GM19043 (cell line): Measurements from ENCODE around the gene ALMS1.
"Not testable (repeated sequence)": the region's sequence is repeated elsewhere in the genome, so short reads cannot be mapped to it uniquely, and the experiment has no call there.

Source experiments
- ATAC-seq: cut with Tn5 transposase; IDR thresholded peaks from one replicate; pipeline ENCODE4 v1.9.1; 2021; ENCODE audit warnings: low read depth; ENCODE audit not compliant: unreplicated experiment

ALMS1 gene

DNA sequence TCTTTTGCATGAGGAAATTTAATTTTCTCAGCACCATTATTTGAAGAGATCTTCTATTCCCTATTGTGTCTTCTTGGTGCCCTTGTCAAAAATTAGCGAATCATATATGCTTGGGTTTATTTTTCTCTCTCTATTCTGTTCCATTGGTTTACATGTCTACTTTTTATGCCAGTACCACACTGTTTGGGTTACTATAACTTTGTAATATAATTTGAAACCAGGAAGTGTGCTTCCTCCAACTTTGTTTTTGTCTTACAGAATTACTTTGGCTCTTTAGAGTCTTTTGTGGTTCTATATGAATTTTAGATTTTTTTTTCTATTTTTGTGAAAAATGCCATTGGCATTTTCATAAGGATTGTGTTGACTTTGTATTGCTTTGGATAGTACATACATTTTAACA lies 17.6 kb downstream of the ALMS1 start:
- no peak for ATAC-seq

DNA sequence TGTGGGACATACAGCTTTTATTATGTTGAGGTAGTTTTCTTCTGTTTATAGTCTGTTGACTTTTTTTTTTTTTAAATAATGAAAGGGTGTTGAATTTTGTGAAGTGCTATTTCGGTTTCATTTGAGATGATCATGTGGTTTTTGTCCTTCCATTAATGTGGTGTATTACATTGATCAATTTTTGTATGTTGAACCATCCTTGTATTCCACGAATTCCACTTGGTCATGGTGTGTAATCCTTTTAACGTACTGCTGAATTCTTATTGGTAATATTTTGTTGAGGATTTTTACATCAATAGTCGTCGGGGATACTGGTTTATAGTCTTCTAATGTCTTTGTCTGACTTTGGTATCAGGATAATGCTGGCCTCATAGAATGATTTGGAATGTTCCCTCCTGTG lies 18.8 kb downstream of the ALMS1 start:
- ATAC-seq: no peak

DNA sequence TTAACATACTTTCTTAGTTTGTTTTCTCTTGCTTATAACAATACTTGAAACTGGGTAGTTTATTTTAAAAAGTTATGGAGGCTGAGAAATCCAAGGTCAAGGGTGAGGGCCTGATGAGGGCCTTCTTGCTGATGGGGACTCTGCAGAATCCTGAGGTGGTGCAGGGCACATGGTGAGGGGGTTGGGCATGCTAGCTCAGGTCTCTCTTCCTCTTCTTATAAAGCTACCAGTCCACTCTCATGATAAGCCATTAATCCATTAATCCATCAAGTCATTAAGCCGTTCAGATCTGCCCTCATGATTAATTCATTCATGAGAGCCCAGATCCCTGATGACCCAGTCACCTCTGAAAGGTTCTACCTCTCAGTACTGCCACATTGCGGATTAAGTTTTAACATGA lies 21.4 kb downstream of the ALMS1 start:
- no peak for ATAC-seq

DNA sequence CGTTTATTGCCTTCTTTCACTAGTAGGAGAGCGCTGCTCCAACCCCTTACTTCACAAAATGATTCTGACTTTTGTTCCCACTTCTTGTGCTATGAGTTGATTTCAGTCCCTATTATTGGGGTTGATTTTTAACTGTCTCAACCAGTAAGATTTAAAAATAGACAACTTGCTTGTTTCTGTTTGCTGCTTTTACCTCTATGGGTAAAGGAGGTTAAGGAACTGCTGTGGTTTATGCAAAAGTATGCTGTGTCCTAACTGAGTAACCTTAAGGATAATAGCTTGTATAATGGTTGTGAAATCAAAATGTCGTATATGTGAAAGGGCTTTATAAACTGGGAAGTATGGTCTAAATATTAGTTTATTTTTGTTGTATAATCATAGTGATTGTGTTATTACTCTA lies 22.6 kb downstream of the ALMS1 start:
- peak; percentile 88 for ATAC-seq

DNA sequence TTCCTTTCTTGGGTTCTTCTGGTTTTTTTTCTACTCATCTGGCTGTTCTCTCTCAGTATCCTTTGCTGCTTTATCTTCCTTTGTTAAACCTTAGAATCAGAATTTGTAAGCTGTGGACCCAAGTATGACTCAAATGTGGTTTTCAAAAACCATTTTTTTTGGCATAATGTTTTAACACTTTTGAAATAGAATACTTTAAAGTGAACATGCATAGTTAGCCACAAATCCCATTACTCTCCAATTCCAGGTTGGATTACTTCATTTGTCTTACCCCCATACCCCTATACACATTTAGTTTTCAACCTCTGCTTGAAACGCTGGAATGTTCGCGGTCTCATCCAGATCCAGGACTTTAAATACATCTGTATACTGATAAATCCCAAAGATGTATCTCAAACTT lies 29.1 kb downstream of the ALMS1 start:
- ATAC-seq: no peak

DNA sequence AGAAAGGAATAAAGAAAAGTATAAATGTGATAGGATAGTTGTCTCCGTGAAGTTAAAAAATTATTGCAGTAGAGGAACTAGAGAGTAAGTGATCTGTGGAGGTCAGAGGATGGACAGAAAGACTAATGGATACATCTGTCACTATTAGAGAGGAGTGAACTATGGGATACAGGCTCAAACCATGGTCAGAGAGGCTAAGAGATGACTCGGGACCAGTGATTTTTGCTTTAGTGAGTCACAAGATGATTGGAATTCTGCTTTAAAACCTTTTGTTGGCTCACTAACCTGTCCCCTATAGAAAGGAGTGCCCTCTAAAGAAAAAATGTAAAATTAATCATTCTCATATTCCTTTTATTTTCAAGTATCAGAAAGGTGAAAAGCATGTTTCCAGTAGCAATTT lies 30.3 kb downstream of the ALMS1 start:
- no peak for ATAC-seq

DNA sequence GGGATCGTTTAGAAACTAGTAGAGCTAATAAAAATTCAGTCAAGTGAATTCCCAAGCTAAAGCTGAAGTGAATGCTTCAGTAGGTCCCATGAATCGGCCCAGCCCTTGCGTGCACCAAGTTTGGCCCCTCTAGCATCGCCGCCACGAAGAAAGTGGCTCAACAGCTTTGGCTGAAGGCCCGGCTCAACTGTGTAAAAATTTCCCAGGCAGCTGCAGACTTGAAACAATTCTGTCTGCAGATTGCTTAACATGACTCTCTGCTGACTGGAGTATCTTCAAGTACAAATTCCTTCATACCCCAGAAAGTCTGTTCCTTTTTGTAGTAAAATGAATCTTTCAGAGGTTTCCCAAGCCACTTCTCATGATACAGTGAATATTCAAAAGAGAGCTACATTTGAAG lies 32.7 kb downstream of the ALMS1 start:
- ATAC-seq: no peak

DNA sequence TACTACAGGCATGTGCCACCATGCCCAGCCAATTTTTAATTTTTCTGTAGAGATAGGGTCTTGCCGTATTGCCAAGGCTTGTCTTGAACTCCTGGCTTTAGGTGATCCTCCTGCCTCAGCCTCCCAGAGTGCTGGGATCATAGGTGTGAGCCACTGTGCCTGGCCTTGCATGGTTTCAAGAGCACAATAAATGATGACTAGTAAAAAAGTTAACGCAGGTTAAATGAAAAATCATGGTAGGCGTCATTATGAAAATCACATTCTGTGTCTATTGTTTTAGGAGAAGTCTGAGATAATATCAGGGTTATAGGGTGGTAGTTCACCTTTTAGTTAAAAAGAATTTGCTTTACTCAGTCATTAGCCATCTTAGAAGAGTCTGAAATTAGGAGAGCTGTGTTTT lies 38.3 kb downstream of the ALMS1 start:
- ATAC-seq: no peak

DNA sequence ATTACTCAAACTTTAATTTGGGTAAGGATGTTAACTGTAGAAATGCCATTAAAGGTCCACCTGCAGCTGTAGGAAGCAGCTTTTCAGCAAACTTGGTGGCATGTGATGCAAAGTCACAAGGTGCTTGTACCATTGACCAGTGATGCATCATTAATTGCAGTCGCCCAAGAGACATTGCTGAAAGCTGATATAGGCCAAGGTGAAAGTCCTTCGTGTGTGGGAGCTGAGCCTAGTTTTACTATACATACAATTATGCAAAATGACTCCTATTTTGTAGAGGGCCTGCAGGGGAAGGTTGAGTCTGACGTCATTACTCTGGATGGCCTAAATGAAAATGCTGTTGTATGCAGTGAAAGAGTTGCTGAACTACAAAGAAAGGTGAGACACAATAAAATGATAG lies 40.5 kb downstream of the ALMS1 start:
- ATAC-seq: no peak

DNA sequence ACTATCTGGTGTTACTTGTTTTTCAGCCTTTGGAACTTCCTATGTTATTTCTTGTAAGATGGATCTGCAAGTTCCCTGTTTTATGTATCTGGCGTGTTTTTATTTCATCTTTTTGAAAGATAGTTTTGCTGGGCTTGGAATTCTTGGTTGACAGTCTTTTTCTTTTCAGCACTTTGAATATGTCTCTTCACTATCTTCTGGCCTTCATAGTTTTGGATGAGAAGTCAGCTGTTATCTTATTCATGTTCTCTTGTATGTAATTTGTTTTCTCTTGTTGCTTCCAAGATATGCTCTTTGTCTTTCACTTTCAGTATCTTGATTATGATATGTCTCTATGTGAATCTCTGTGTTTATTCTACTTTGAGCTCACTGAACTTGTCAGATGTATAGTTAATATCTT lies 50.4 kb downstream of the ALMS1 start:
- no peak for ATAC-seq

DNA sequence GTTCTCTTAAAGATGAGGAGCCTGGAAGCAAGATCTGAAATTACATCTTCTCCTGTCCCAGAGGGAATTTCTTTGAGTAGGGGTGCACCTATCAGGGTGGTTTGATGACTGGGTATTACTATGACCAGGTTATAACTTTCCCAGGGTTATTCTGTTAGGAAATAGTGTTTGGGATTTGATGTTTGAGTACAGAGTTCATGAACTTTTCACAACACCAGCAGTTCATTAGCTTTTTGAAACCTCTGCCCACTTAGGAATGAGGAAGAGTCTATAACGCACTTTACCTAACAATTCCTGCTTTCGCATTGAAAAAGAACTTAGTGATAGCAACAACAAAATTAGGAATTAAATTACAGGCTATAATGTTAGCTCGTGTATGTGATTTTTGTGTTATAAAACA lies 58.6 kb downstream of the ALMS1 start:
- ATAC-seq: no peak

DNA sequence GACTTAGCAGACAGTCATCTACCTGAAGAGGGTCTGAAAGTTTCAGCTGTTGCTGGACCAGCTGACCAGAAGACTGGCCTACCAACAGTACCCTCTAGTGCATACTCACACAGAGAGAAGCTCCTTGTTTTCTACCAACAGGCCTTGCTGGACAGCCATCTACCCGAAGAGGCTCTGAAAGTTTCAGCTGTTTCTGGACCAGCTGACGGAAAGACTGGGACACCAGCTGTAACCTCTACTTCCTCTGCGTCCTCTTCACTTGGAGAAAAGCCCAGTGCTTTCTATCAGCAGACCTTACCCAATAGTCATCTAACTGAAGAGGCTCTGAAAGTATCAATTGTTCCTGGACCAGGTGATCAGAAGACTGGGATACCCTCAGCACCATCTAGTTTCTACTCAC lies 63.2 kb downstream of the ALMS1 start:
- no peak for ATAC-seq

DNA sequence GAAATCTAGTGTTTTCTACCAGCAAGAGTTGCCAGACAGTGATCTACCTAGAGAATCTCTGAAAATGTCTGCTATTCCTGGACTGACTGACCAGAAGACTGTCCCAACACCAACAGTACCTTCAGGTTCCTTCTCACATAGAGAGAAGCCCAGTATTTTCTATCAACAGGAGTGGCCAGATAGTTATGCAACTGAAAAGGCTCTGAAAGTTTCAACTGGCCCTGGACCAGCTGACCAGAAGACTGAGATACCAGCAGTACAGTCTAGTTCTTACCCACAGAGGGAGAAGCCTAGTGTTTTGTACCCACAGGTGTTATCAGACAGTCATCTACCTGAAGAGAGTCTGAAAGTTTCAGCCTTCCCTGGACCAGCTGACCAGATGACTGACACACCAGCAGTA lies 63.8 kb downstream of the ALMS1 start:
- no peak for ATAC-seq

DNA sequence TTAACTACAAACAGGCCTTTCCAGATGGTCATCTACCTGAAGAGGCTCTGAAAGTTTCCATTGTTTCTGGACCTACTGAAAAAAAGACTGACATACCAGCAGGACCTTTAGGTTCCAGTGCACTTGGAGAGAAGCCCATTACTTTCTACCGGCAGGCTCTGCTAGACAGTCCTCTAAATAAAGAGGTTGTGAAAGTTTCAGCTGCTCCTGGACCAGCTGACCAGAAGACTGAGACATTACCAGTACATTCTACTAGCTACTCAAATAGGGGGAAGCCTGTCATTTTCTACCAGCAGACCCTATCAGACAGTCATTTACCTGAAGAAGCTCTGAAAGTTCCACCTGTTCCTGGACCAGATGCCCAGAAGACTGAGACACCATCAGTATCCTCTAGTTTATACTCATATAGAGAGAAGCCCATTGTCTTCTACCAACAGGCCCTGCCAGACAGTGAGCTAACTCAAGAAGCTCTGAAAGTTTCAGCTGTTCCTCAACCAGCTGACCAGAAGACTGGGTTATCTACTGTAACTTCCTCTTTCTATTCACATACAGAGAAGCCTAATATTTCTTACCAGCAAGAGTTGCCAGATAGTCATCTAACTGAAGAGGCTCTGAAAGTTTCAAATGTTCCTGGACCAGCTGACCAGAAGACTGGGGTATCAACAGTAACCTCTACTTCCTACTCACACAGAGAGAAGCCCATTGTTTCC lies 65.8 kb downstream of the ALMS1 start:
- ATAC-seq: peak; percentile 97

DNA sequence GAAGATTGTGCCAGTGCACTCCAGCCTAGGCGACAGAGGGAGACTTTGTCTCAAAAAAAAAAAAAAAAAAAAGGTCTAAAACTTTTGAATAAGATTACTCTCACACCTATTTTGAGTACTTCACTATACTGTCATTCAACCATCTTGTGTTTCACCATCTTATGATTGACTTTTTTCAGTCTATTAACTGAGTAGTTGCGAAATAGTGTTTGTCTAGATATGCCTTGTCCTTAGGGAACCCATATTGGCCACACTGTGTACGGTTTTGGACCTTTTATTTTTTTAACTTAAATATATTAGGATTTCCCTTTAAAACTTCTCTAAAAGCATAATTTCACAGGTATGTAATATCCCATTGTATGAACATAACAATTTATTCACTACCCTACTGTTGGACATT lies 72.3 kb downstream of the ALMS1 start:
- no peak for ATAC-seq

DNA sequence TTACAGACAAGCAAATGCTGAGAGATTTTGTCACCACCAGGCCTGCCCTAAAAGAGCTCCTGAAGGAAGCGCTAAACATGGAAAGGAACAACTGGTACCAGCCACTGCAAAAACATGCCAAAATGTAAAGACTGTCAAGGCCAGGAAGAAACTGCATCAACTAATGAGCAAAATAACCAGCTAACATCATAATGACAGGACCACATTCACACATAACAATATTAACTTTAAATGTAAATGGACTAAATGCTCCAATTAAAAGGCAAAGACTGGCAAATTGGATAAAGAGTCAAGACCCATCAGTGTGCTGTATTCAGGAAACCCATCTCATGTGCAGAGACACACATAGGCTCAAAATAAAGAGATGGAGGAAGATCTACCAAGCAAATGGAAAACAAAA lies 76.8 kb downstream of the ALMS1 start:
- not testable (repeated sequence) for ATAC-seq

DNA sequence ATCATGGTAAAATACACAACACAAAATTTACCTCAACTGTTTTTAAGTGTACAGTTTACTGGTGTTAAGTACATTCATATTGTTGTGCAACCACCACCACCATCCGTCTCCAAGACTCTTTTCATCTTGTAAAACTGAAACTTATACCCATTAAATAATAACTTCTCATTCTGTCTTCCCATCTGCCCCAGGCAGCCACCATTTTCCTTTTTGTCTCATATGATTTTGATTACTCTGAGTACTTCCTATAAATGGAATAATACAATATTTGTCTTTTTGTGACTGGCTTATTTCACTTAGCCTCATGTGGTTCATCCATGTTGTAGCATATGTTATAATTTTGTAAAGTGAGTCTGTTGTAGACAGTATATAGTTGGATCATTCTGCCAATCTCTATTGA lies 82.7 kb downstream of the ALMS1 start:
- no peak for ATAC-seq

DNA sequence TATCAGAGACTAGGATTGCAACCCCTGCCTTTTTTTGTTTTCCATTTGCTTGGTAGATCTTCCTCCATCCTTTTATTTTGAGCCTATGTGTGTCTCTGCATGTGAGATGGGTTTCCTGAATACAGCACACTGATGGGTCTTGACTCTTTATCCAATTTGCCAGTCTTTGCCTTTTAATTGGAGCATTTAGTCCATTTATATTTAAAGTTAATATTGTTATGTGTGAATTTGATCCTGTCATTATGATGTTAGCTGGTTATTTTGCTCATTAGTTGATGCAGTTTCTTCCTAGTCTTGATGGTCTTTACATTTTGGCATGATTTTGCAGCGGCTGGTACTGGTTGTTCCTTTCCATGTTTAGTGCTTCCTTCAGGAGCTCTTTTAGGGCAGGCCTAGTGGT lies 98.2 kb downstream of the ALMS1 start:
- ATAC-seq: not testable (repeated sequence)

DNA sequence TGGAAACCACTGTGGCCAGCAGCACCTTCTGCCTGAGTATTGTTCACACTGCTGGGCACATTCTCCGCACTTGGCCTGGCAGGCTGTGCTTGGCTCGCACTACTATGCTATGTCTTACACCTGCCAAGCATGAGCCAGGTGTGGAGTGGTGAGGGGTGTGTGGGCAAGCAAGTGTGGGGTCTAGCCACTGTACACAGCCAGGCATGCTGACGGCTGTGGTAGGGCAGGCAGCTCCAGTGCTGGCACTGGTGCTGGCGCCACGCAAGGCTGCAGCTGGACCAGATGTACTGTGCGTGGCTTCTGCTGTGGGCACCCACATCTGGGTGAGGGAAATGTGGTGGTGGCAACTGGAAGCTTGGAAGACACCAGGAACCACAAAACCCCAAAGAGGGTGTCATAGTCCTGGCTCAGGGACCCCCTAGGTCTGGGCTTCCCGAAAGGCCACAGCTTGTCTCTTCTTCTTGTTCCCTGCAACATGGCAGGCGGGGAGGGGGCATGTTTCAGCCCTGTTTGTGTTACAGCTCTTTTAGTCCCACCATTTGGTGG lies 101.5 kb downstream of the ALMS1 start:
- no peak for ATAC-seq

DNA sequence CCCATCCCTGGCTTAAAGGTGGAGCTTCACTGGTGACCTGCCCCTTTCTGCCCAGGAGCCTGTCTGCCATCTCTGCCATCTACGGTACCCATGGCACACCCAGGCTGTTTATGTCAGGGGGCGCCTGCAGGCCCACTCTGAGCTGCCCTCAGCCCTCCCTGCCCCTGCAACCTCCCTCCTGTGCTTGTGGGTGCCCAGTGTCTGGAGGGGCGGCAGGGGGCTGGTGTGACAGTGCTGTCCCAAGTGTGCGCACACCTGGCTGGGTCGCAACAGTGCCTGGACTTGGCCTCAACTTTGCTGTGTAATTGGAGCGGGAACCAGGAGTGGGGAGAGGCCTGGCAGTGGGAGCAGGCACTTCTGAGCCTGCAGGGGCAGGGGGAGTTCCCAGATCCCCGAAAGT lies 102.4 kb downstream of the ALMS1 start:
- ATAC-seq: no peak

DNA sequence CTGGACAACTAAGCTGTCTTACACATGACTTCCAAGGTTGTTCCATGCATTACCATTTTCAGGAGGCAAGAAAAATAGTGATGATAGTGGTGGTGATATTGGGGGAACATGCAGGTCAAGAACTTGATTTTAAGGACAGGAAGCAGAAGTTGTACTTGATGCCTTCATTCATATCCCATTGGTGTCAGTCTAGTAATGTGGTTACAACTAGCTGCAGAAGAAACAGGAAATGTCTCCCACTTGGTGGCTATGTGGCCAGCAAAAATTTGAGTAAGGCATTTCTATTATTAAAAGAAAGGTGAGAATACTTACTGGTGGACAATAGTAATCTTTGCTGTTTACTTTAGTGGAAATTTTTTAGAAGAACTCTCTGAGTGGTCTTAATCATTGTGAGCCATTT lies 103.4 kb downstream of the ALMS1 start:
- no peak for ATAC-seq

DNA sequence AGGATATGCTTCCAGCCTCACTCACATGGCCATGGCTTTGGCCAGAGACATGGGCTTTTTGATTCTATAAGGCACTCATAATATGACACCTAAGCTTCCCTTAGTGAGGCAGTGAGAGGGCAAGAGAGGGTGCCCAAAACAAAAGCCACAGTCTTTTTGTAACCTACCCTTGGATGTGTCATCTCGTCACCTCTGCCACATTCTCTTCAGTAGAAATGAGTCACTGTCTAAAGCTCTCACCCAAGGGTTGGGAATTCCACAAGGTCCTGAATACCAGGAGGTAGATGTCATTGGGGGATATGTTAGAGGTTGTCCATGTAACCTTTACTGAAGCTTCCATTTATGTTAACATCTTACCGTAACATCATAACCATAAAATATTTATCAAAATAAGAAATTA lies 108.4 kb downstream of the ALMS1 start:
- ATAC-seq: no peak
